Endothelial cell of hepatic sinusoid (primary cell): ENCODE results near the gene DYNC1H1.

ENCODE experiments used
- in situ Hi-C: cut with HindIII; loops from 2 replicates; pipeline ENCODE4 v1.10.0; 2017; ENCODE audit warnings: low sequenced_read_pairs

The DYNC1H1 gene

DNA sequence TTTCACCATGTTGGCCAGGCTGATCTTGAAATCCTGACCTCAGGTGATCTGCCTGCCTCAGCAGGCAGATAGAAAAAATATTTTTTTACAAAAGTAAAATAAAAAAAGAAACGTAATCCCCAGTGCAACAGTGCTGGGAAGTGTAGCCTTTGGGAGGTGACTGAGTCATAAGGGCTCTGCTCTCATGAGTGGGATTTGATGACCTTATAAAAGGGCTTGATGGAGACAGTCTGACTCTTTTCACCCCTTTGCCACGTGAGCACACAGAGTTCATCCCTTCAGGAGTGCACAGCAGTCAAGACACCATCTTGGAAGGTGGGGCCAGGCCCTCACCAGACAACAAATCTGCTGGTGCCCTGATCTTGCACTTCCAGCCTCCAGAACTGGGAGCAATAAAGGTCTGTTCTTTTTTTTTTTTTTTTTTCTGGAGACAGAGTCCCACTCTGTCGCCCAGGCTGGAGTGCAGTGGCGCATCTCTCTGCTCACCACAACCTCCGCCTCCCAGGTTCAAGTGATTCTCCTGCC lies 24.7 kb upstream of the DYNC1H1 start:
- in situ Hi-C loops, result no loop called here

DNA sequence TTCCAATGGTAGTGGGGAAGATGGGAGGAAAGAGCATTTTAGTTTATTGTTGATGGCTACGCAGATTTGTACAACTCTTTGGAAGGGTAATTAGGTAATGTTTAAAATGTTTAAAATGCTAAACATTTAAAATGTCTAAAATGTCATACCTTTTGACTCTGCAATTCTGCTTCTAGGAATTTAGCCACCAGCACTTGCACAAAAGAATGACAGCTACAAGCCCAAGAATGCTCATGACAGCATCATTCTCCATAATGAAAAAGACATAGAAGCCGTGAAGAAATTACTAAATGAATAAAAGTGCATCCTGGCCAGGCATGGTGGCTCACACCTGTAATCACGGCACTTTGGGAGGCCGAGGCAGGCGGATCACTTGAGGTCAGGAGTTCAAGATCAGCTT lies 19.9 kb upstream of the DYNC1H1 start:
- in situ Hi-C loops, result no loop called here

DNA sequence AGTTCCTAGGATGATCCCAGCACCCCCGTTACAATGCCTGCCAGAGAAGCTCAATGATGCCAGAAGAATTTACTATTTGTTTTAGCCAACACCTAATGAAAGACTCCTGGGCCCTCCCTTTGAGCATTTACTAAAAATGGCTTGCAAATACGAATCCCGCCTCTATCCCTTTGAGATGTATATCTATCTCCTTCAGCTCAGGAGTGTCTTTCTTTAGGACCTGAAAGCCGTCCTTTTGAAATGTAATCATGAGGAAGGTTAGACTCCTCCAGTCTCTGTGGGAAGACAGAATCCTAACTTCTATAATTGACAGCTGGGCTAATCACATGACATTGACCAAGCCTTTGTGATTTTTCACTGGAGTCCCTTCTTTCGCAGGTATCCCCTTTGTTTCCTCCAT lies 19.2 kb upstream of the DYNC1H1 start:
- in situ Hi-C loops, result no loop called here

DNA sequence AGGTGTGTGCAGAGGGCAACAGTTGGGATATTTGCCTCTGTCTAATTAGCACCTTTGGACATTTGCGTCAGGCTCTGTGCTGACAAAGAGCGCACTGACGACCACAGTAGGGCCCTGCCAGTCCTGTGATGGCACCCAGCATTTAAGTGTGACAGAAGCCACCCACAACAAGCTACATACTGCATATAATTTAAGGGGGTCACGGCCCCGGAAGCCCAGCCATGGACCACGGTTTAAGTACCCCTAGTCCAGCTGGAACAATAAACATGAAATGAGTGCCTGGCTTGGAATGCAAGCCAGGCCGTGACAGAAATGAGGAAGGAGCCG lies 16.8 kb upstream of the DYNC1H1 start:
- in situ Hi-C loops, result no loop called here

DNA sequence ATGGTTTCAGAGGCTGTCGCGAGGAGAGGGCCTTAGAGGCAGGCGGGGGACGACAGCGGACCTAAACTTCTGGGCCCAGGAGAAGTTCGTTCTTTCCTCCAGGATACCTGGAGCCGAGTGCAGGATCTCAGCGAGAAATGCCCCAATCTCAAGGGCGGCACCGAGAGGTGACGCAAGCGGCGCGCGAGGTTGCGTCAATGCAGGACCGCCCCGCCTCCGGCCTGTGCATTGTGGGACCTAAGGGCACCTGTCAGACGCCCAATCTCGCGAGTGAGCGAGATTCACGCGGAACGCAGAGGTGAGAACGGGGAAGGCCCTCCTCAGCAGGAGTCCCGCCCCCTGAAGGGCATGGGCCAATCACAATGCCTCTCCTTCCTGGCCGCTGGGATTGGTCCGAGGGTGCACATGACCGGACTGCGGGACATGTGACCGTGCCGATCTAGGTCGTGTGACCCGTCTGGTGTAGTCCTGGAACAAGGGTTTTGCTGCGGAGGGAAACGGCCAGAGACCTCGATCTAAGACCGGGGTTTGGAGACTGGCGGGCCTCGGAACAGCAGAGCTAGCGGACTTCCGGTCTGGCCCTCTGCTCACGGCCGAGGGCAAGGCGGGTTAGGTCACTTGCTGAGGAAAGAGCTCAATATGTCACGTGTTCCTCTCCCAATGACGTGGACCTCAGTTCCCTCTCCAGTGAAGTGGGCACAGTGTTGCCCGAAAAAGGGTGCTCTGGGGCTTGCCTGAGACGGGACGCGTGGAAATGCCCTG lies 16.3 kb upstream of the DYNC1H1 start:
- in situ Hi-C loops, result no loop called here

DNA sequence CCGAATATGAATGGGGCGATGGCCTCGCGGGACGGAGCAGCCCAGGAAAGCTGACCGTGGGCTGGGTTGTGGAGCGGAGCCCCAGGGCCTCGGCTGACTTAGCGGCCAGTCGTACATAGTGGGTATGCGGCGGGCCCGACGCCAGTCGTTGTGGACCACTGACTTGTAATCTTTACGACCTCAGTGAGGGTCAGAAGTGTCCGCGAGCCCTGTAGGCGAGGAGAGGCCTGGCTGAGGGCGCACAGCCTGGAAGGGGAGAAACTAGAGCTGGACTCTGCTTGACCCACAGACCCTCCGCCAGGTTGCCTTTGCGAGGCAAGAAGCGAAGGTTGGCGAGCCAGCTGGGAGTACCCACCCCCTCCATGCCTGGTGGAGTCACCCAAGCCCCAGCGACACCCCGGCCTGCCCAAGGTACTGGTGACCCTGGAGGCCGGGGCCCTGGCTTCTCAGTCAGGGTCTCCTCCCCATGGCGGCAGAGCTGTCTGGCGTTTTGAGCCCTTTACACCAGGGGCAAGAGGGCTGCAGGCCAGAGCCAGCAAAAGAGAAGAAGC lies 15.6 kb upstream of the DYNC1H1 start:
- in situ Hi-C loops, result no loop called here

DNA sequence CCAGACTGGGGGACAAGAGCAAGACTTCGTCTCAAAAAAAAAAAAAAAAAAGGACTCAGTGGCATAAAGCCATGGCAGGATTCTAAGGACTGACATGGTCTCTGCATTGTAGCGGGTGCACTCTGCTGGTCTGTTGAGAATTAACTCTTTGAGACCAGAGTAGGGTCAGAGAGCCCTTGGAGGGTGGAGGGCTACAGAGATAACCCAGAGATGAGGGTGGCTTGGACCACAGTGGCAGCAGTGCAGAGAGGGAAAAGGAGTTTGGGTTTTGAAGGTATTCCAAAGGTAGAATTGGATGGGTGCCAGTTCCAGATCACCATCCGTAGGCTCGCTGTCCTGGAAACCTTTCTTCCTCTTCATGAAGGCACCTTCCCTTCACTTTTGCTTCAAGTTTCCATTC lies 14.3 kb upstream of the DYNC1H1 start:
- in situ Hi-C loops, result no loop called here

DNA sequence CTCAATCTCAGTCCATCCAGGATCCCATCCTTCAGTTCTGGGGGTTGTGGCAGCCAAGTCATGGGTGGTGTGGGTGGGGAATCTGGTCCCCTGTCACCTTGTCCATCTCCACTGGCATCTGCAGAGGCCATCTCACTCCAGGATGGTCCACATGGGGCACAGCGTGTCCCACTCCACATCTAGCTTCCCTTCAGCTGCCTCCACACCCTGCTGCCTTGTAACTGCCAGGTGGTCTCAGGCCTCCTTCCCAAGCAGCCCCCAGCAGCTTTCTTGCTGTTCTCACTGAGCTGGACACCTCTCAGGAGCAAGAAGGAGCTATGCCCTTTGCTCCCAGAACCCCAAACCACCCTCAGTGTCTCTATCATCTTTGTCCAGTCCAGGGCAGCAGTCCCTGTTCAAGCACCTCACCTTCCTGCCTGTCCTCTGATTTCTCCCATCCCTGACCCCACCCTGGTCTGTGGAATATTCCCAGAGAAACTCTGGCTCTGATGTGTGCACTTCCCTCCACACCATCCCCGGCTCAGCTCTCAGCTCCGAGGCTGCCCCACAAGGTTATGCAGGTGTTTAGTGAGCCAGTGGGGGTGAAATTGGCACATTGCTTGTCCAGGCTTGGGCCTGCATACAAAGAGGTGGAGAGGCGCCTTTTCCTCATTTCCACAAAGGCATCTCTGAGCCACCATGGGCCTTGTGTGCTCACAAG lies 13.7 kb upstream of the DYNC1H1 start:
- in situ Hi-C loops, result no loop called here

DNA sequence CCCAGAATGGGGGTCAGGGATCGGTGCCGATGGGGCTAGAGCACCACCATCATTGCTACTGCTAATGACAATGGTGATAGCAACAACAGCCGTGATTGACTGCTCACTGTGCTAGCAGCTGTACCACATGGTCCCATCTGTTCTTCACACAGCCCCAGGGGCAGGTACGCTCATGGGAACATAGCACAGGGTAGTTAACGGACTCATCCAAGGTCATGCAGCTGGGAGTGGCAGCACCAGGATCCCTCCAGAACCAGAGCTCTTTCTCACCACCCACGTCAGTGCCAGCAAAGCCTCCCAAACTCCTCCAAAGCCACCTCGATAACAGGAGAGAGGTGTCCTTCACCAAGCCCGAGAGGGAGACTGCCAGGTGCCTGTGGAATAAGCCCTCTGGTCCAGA lies 11.2 kb upstream of the DYNC1H1 start:
- in situ Hi-C loops, result no loop called here

DNA sequence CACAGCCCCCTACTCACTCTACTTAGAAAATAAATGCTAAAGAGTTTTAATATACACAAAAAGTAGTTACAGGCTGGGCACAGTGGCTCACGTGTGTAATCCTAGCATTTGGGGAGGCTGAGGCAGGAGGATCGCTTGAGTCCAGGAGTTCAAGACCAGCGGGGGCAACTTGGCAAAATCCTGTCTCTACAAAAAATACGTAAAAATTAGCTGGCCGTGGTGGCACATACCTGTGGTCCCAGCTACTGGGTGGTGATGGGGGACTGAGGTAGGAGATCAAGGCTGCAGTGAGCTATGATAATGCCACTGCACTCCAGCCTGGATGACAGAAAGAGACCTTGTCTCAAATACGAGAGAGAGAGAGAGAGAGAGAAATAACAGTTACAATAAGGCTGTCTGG lies 9.9 kb upstream of the DYNC1H1 start:
- in situ Hi-C loops, result no loop called here

DNA sequence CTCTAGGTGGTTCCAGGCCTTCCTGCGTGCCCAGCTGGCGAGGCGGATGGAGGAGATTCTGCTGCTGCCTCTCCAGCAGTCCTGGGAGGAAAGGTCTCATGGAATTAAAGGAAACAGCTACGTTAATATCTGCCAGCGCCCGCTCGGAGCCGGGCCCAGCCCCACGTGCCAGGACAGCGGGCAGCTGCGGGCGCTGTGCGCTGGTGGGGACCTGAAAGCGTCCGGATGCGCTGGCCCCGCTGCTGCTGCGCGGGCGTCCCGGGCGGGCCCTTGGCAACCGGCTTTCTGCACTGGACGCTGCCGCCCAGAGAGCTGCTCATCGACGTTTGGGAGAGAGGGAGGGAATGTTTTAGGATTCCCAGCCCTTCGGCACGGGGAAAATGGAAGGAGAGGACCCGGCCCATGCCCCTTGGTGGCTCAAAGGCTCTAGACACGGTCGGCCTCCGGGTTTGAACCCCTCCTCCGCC lies 8.6 kb upstream of the DYNC1H1 start:
- in situ Hi-C loops, result no loop called here

DNA sequence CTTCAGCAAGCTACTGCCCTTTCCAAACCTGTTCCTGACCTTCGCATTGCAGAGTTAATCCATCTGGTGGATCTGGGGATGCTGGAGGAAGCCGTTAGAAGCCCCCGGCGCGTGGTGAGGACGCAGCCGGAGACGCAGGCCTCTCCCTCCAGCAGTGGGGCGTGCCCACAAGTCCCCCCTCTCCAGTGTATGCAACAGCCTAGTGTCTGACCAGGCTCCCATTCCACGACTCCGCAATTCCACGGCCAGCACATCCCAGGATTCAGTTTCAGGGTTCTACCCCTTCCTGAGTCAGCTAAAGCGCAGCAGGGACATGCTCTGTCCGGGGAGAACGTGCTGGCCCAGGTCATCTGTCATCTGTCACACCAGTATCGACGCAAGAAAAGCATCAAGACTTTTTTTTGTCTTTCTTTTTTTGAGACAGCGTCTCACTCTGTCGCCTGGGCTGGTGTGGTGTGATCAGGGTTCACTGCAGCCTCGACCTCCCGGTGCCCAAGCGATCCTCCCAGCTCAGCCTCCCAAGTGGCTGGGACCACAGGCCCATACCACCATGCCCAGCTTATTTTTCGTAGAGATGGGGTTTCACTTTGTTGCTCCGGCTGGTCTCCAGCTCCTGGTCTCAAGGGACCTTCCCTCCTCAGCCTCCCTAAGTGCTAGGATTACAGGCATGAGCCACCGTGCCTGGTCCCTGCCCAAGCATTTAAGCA lies 8.0 kb upstream of the DYNC1H1 start:
- in situ Hi-C loops, result no loop called here

DNA sequence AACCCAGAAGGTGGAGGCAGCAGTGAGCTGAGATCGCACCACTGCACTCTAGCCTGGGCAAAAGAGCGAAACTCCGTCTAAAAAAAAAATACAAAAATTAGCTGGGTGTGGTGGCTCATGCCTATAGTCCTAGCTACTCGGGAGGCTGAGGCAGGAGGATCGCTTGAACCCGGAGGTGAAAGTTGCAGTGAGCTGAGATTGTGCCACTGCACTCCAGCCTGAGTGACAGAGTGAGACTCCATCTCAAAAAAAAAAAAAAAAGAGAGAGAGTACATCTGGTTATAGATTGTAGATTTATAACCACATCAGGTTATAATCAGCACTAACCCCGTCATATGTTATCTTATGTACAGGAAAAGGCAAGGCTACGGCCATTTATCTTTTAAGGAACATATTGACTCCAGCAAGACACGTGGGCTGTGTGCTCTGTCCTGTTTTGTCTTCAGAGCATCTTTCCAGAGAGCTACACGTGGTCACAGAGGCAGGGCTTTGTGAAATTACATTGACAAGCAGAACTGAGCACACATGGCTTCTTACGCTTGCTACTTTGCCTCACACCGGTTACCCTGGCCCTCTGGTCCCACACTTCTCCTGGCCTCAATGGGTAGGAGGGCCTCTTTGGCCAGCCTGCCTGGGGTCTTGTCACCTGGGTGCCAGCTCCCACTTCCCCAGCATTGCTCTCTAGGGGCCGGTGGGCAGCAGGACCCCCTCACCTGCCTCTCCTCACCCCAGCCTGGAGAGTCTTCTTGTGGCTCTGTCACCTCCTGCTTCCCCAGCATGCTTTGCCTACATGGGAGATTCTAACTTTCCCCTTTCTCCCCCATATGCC lies 6.8 kb upstream of the DYNC1H1 start:
- in situ Hi-C loops, result no loop called here

DNA sequence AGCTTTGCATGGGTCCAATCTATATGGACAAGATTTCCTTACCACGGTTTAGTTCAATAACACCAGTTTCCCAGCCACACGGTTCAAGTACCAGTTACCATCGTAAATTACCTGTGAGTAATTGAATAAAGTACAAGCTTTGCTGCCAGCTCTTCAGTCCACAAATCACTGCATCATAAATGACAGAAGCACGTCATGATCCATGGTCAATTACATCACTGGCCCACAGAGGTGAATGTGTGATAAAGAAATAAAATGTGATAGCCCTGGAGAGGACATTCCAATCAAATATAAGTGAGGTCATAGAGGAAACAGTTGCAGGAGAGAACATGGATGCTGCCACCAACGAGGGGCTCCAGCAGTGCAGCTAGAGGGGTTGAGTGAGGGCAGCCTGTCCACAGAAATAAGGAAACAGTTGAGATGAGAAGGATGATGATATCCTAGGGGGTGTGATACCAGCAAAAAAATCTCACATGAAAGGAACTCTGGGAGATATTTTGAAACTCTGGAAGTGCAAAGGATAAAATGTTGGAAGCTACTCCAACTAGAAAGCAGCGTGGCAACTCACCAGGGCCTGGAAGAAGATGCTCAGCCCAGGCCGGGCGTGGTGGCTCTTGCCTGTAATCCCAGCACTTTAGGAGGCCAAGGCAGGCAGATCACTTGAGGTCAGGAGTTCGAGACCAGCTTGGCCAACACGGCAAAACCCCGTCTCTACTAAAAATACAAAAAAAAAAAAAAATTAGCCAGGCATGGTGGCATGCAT lies 5.8 kb upstream of the DYNC1H1 start:
- in situ Hi-C loops, result no loop called here

DNA sequence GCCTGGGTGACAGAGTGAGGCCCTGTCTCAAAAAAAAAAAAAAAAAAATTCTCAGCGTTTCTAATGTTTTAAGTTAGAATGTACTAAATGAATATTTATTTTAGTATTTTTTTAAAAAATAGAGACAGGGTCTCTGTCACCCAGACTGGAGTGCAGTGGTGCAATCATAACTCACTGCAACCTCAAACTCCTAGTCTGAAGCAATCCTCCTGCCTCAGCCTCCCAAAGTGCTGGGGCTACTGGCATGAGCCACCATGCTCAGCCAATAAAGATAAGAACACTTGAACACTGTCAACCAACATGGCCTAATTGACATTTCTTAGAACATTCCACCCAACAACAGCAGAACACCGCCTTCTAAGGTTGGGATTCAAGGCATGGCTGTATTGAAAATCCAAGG lies 5.1 kb upstream of the DYNC1H1 start:
- in situ Hi-C loops, result no loop called here

DNA sequence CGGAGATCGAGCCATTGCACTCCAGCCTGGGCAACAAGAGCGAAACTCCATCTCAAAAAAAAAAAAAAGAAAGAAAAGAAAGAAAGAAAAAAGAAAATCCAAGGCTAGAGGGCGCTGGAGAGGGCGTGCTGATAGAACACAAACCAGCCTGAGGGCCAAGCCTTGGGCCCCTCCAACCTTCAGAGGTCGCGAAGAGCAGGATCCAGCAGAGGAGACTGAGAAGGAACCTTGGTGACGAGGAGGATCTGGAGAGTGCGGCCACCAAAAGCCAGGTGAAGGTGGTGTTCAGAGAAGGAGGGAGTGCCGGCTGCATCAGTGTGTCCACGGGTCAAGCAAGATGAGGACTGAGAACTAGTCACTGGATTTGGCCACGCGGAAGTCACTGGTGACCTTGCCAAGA lies 4.1 kb upstream of the DYNC1H1 start:
- in situ Hi-C loops, result loop anchor here (5.0 kb wide), 2 partner anchors 42 to 103 kb away; no protein-coding TSS in a partner anchor

DNA sequence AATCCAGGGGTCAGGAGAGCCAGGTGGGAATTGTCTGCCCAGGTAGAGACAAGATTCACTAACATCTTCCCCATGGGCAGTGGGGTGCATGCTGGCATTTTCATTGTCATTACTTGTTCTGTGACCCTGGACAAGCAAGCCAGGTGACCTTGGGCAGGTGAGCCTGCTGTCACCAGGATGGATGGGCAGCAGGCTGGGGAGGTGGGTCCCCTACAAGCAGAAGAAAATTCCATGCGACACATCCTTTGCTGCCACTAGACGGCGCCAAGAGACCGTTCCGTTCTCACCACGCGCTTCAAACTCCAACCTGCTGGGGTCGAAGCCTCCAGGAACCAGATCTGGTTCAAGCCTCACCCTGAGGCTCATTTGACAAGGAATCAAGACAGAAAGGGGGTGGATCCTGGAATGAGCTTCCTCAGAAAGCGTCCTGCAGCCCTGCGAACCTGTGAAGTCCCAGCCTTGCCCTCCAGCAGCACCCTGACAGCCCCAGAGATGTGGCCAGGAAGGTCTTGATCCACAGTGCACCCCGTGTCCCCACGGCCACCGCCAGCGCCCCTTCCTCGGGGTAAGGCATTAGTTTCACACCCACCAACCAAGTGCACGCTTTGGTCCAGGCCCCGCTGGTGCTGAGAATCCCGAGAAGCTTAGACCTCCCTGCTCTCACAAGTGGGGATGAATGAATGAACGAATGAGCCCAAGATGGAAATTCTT lies 3.2 kb upstream of the DYNC1H1 start:
- in situ Hi-C loops, result loop anchor here (5.0 kb wide), 2 partner anchors 41 to 104 kb away; no protein-coding TSS in a partner anchor

DNA sequence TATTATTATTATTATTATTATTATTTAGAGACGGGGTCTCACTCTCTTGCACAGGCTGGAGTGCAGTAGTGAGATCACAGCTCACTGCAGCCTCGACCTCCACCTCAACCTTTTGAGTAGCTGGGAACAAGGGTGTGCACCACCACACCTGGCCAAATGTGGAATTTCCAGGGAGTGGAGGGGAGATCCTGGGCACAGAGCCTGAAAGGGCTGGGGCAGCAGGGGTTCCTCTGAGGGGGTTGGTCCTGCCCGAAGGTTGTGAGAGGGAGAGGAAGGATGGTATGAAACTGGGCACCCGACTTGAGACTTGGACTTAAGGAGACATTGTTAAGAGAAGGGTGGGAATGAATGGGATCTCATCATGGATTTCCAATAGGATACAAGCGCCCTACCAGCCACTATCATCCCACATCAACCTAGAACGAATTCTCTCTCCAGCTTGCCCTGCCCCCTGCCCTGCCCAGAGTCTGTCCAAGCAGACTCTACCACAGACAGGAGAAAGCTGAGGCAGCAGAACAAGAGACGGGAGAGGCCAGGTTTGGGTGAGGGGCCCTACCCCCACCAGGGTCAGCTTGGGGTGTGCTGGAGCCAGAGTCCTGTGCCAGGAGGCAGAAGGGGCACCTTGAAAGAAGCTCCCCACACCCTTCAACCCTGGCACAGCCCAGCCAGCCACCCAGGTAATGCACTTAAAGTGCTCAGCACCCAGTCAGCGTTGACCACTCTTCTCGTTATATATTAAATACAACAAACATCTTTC lies 2.4 kb upstream of the DYNC1H1 start:
- in situ Hi-C loops, result loop anchor here (5.0 kb wide), 2 partner anchors 40 to 105 kb away; no protein-coding TSS in a partner anchor
